ENCODE results near the gene MAP1LC3A.

Gene MAP1LC3A

DNA sequence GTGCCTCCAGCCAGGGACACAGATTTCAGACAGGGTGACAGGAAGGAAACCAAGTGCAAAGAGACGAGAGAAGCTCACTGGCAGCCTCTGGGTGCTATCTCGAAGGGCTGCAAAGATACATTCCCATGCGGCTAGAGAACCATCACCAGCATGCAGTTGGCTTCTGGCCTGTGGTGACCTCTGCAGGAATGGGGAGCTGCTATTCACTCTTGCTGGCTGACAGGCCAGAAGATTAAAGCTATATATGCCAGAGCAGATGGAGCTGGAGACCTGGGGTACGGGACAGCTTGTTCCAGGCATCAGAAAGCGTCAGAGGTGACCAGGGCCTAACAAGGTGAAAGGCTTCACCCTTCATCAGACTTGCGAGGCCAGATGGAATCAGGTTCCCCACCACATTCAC lies 20.0 kb downstream of the MAP1LC3A start:
- no peak for DNase-seq

DNA sequence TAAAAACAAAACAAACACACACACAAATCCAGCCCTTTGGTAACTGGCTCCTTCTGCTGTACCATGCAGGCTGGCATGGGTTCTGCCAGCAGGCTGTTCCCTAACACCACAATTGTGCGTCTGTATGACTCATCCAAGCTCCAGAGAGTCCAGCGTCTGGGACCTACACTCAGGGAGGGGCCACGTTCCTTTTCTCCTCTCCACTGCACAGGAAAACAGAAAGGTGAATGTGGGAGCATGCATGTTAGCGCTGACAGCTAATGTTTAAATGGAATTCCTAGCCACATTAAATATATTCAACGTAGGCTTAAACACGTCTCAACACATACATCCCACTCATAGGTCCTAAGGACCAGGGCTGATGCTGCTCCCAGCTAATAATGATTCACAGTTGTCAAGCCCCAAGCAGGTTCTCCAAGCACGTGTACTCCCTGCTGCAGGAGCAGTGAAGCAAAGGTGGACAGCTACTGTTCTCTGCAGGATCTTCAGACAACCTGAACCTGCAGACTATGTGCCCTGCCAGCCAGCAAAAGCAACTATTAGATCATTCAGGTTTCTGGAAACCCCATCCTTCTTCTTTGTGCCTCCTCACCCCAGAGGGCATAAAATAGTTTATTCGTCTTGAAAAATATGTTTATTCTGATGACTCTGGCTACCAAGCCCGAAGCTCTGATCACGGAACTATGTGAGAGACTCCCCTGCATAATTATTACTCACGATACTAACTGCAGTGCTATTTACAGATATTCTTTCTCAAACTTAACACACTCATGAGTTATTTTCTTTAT lies 20.9 kb downstream of the MAP1LC3A start:
- no peak for DNase-seq

DNA sequence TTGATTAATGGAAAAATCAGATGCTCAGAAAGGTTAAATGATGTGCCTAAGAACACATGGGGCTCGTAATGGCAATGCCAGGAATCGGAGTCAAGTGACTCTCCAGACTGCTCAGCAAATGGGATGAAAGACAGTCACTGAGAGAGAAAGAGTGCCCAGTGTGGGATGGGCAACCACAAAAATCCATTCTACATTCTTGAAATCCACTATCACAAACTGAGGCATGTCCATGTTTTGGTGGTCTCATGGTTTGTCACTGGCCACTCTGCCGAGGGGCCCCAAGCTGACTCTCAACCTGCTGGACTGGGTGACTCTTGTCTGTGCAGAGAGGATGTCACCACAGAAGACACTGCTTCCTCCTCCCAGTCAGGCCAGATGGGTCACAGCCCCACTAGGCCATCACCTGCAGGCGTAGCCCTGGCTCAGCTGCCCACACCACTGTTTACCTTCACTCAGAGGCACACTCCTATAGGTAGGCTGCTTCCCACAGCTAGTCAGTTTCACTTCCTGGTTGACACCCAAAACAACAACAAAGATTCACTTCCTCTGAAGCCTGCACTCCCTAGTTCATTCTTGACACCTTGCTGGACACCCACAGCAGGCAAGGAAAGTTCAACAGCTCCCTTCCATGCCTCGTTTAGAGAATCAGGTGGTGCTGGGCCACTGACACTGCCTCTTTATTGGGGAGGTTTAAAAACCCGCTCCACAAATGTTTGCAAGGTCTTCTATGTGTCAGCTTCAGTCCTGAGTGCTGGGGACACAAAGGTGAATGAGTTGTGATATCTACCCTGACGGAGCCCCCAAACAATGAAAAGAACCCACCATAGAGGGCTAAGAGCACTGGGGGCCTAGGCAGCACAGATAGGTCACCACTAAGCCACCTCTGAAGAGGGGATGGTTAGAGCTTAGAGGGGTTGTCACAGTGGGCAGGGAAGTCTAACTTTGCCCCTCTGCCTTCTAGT lies 21.7 kb downstream of the MAP1LC3A start:
- DNase-seq: no peak

DNA sequence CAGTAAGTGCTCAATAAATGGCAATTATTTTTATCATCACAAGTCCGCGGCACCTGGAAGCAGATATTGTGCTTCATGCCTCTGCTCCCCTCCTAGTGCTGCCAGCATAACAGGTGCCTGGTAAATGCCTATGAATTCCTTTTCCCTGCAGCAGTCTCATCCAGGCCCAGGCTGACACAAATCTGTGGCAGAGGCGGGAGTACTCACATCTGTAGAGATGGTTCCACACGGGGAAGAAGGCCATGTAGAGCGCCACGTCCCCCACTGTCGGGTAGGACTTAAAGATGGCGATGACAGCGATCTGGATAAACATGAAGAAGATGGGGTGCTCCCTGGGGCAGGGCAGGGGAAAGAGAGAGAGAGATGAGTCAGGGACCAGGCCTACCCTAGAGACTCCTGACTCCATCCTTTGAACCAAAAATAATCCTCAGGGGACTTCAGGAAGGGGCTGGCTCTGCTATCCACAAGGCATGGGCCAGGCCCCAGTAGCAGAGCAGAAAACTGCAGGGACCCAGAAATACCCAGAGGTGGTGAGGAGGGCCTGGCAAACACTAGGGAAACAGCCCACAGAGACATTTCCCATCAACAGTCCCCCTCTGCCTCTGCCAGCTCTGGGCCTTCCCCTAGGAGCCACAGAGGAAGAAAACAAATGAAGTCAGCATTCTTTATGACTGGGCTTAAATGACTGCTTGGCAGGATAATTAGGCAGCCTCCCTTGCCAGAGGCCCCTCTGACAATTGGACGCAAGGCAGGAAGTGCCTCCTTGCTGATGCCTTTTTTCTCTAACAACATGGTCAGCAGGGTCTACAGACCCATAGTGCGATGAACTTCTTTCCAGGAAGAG lies 23.0 kb downstream of the MAP1LC3A start:
- DNase-seq: no peak

DNA sequence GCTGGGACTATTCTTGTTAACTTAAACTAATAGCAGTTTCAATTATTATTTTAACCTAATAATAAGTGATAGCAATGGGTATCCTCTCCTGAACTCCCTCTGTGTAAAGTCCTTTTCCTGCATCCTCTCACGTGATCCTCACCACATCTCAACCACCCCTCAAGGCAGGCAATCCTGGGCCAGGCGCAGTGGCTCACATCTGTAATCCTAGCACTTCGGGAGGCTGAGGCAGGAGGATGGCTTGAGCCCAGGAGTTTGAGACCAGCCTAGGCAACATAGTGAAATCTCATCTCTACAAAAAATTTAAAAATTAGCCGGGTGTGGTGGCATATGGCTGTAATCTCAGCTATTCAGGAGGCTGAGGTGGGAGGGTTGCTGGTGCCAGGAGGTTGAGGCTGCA lies 23.7 kb downstream of the MAP1LC3A start:
- no peak for DNase-seq

DNA sequence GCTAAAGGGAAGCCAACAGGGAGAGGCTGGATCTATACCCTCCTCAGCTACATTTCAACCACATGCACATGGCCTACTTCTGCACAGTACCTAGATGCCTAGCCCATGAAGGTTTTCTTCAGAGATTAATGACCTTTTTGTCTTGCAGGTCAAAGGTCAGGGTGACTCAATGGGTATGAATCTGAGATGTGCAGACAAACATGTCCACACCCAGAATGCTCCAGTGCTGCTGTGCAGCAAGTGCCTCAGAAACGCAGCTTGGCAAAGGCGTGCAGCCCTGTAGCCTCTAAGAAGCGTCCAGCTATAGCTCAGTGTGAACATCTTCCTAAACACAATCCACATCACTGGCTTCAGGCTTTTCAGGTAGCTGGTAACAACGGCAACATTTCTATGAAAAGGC lies 24.4 kb downstream of the MAP1LC3A start:
- DNase-seq: no peak

DNA sequence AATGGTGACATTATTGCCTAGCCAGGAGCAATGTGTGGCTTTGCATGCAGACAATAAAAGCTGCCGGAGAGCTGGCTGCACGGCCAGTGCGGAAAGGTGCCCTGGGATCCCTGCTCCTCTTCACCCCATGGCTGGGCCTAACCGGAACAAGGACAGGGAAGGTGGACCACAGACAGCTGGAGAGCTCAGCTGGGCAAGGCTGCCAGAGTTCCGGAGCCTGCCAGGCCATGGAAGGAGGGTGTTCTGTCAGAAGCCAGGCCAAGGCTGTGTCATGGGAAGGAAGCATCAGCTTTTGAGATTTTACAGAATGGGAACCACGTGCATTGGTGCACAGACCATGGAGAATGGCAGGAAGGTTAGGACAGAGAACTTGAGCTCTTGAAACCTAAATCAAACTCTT lies 25.0 kb downstream of the MAP1LC3A start:
- DNase-seq: no peak

DNA sequence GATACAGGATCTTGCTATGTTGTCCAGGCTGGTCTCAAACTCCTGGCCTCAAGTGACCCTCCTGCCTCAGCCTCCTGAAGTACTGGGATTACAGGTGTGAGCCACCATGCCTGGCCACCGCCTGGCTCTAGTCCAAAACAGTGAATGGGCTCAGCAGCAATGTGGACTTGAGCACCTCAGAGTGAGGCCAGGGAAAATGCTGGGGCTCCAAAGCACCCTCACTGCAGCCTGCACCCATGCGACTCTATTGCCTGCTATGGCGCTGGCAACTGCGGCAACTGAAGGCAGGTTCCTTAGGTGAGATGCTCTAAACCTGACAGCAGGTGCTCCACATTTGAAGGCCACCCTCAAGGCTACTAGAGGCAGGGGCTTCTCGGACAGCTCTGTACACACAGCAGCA lies 26.5 kb downstream of the MAP1LC3A start:
- DNase-seq: no peak

DNA sequence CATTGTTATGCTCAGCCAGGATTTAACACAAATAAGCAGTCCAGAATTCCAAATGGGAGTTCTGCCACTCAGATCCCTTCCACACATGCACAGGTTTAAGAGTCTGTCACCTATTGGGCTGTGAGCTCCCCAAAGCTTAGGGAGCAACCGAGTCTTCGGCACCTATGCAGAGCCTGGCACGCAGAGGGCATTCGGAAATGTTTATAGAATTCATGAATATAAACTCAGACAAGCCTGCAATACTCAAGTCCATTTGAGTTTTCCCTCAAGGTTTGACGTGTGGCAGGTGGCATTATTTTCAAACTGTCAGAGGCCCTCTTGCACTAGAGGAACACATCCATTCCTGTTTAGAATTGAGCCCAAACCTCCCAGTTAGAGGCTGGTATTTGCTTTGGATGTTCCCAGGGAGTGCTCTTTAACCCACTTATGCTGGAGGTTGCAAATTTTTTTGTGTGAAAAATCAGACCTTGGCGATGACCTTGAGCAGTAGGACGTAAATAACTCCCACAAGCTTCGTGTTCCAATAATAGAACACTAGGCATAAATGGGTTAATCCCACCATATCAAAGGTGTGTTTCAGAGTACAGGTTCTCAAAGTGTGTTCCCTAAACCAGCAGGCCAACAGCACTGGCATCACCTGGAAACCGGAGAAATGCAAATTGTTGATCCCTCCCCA lies 28.1 kb downstream of the MAP1LC3A start:
- no peak for DNase-seq

DNA sequence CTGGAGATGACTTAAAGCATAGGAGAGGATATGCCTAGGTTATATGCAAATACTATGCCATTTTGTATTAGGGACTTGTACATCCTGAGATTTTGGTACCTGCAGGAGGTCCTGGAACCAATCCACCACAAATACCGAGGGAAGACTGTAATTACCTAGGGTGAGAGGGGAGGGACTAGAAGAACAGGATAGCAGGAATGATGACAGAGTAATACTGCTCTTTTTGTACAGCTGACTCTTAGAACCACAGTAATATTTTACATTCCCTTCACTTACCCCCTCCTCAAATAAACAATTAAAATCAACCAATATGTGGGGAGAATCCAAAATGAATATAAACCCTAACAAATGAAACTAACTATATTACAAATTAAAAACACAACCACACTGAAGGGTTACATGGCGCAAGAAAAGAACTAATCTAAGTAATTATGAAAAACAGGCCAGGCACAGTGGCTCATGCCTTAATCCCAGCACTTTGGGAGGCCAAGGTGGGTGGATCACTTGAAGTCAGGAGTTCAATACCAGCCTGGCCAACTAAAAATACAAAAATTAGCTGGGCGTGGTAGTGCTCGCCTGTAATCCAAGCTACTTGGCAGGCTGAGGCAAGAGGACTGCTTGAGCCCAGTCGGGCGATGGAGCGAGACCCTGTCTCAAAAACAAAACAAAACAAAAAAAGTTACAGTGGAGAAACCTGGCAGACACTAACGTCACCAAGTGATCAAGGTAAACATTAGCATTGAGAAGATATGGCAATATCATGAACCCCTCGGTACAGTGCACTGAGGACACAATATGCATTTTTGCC lies 37.1 kb downstream of the MAP1LC3A start:
- DNase-seq: no peak

DNA sequence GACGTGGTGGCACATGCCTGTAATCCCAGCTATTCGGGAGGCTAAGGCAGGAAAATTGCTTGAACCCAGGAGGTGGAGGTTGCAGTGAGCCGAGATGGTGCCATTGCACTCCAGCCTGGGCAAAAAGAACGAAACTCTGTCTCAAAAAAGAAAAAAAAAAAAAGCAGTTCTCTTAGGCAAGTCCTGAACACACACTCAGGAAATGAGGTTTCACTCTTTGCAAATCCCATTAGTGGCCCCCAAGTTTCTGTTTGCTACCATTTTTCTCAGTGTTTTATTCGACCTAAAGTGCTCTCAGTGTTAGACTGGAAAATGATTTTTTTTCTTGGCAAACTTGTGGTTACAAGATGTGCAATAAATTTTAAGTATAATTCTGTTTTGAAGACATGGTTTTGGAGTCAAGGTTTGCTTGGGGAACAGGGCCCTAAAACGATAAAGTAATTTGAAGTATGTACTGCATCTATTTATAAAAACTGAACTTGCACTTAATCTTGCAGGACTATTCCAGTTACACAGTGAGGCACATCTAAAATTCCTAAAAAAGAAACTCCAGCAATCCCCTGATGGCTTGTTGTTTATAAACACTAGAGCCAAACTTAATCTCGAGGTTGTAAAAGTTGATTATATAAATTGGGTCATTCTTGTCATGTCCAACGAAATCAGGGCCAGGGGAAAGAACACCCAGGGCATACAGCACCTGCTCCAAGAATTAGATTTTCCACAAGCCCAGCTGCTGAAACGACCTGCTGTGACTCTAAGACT lies 42.6 kb downstream of the MAP1LC3A start:
- no peak for DNase-seq

DNA sequence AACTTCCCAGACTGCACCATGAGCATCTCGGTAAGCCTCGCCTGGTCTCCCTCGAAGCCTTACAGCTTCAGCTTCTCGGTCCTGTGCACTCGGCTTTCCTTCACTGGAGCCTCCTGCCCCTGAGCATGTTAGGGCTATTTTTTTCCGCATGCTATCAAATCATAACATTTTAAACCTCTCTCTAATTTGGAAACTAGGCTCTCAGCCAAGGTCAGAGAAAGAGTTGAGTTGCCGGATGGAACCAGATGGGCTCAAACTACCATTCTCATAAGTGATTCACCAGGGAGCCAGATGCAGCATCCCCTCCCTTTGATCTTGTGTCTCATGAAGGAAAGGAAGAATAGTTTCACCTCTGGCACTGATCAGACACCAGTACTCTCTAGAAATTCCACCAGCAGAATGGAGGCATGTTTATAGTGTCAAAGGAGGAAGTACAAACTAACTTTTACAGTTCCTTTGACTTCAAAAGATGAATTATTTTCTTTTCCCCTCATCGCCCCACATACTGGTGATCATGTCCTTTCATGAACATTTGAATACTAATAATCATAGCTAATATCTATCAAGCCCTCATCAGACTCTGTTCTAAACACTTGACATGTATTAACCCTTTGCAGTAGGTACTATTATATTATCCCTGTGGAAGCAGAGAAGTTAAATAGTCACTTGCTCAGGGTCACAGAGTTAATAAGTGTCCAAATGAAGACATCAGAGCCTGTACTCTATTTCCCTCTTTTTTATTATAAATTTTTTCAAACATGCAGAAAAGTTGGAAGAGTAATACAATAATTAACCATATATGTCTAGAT lies 46.7 kb downstream of the MAP1LC3A start:
- no peak for DNase-seq

DNA sequence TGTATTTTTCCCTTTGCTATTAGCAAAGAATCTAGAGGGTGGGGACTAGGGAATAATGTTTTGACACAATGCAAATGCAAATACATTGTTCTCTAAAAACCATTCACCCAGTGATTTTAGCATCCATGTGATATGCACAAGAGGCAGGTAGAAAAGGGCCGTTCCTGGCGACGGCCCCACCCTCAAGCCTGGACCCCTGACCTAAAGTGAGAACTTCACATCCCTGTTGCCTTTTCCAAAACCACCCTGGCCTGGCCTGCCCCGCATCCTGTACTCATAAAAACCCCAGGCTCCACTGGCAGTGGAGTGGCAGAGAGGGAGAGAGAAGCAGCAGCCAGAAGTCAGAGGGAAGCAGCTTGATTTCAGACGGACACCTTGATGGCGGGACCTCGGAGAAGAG lies 48.5 kb downstream of the MAP1LC3A start:
- no peak for DNase-seq
